Lung (tissue), 12 donors: ENCODE results near the gene ITGA1. TPM values are rescaled to one million over a fixed set of nuclear protein-coding genes. Genes with fewer than 3 reads are reported as not detected.

Experiments
- ATAC-seq: fragments of 200-7000 bp; cut with Tn5 transposase; one replicate; pipeline ENCODE4 v1.9.1; 2020; ENCODE audit warnings: moderate number of reproducible peaks; ENCODE audit not compliant: insufficient read depth, low FRiP score
- DNase-seq, 3 donors: peaks; one replicate each; pipeline ENCODE4 v3.0.0-alpha.2; 2013 to 2017
- H3K27ac ChIP-seq, 2 donors: one replicate each; pipeline ENCODE4 v1.5.1; 2013; ENCODE audit warnings: mild to moderate bottlenecking in 2 of 2, moderate library complexity in 2 of 2, control low read depth in 1 of 2, inconsistent platforms in 1 of 2, low read depth in 1 of 2, low read length in 1 of 2
- H3K27me3 ChIP-seq, 3 donors: one replicate each; pipeline ENCODE4 v1.5.1; 2013; ENCODE audit warnings: low read length in 2 of 3; ENCODE audit not compliant: control insufficient read depth in 3 of 3, insufficient read depth in 3 of 3
- H3K36me3 ChIP-seq, 4 donors: one replicate each; pipeline ENCODE4 v1.5.1; 2013; ENCODE audit warnings: low read length in 4 of 4, mild to moderate bottlenecking in 1 of 4, moderate library complexity in 1 of 4; ENCODE audit not compliant: control insufficient read depth in 4 of 4, insufficient read depth in 4 of 4
- H3K4me1 ChIP-seq, 5 donors: one replicate each; pipeline ENCODE4 v1.5.1; 2013; ENCODE audit warnings: low read length in 5 of 5, mild to moderate bottlenecking in 2 of 5, moderate library complexity in 1 of 5; ENCODE audit not compliant: control insufficient read depth in 5 of 5, insufficient read depth in 5 of 5
- H3K4me3 ChIP-seq: one replicate; pipeline ENCODE4 v1.5.1; 2013; ENCODE audit warnings: mild to moderate bottlenecking, control low read depth, moderate library complexity
- H3K9ac ChIP-seq, 2 donors: one replicate each; pipeline ENCODE4 v1.5.1; 2013; ENCODE audit warnings: low read length in 2 of 2, control low read depth in 1 of 2; ENCODE audit not compliant: insufficient read depth in 1 of 2
- H3K9me3 ChIP-seq, 4 donors: one replicate each; pipeline ENCODE4 v1.5.1; 2013; ENCODE audit warnings: low read length in 3 of 4, mild to moderate bottlenecking in 1 of 4, moderate library complexity in 1 of 4; ENCODE audit not compliant: control insufficient read depth in 4 of 4, insufficient read depth in 3 of 4
- CTCF ChIP-seq: IDR thresholded peaks from 2 replicates; pipeline ENCODE4 v1.5.1; 2012; ENCODE audit warnings: mild to moderate bottlenecking; ENCODE audit errors: control extremely low read depth, extremely low read depth
- WGBS, 2 donors: extraction: QIAGEN DNeasy Blood & Tissue Kit; methylation state at CpG; one replicate each; pipeline ENCODE4 v1.1.7; 2013; 5-methylcytosine and 5-hydroxymethylcytosine counted together
- polyA plus RNA-seq, 2 donors: library from polyadenylated mRNA; stranded (reverse); fragments of 200-250 nt; gene quantifications; one replicate each; pipeline ENCODE4 v1.2.1, GENCODE V29; 2013
- total RNA-seq, 2 donors: library from RNA; depleted of rRNA in 1 of 2; stranded (reverse); fragments of >200 nt in 1 of 2; gene quantifications; one replicate each; pipeline ENCODE4 v1.2.1, GENCODE V29; 2014 to 2021
- donor health status: control.
- donor health status: control.
- donor health status: Bipolar disorder and iron deficiency.
- donor health status: healthy.
- donor health status: DM: yes; HTN: yes; CAD: no.

Gene ITGA1
- total and polyA plus RNA-seq, 4 donors, result 8.8 to 119 (median 47.6) TPM

- 61 to 63% methylated on average over 4 of the region's 4 CpGs for WGBS, 2 donors
- H3K4me3 ChIP-seq, result no peak overlapping the region
These were observed 10.5 kb upstream of the ITGA1 start for GRCh38 chr5:52777186-52777585.

GRCh38 chr5:52778781-52779180 is 8.9 kb upstream of the ITGA1 start:
- Histone ChIP-seq H3K4me3 (no peak overlapping the region), H3K36me3 (no peaks in the 10 kb centered on the region), H3K9ac (no peak overlapping the region), H3K9me3 (no peaks in the 10 kb centered on the region), H3K27ac (no peak overlapping the region), H3K4me1 (no peaks in the 10 kb centered on the region), H3K27me3 (no peaks in the 10 kb centered on the region)
- 58 to 62% methylated on average over 1 of the region's 1 CpG for whole genome bisulfite sequencing, 2 donors
- no peak for TF ChIP-seq CTCF
- no peak for ATAC-seq
- DNase-seq, result no peak

More at GRCh38 chr5:52777186-52777585, 10.5 kb upstream of the ITGA1 start:
- Histone ChIP-seq H3K36me3 (no peaks in the 10 kb centered on the region), H3K9ac (no peak overlapping the region), H3K27me3 (no peaks in the 10 kb centered on the region), H3K9me3 (no peaks in the 10 kb centered on the region), H3K27ac (no peak overlapping the region), H3K4me1 (no peaks in the 10 kb centered on the region)
- DNase-seq (no peak), ATAC-seq (no peak)
- no peak for TF ChIP-seq CTCF

- Histone ChIP-seq H3K9me3 (no peaks in the 10 kb centered on the region), H3K4me1 (no peaks in the 10 kb centered on the region), H3K27ac (no peak overlapping the region), H3K27me3 (no peaks in the 10 kb centered on the region), H3K9ac (no peak overlapping the region), H3K36me3 (no peaks in the 10 kb centered on the region), H3K4me3 (no peak overlapping the region)
- ATAC-seq (no peak), DNase-seq (no peak)
- TF ChIP-seq CTCF, result no peak
These were observed 8.5 kb upstream of the ITGA1 start for GRCh38 chr5:52779213-52779612.

GRCh38 chr5:52783226-52783959 is 4.3 kb upstream of the ITGA1 start:
- peaks cover 0 to 12% (median 1%) of the 10 kb centered on the region in 5 donors for H3K4me1 ChIP-seq
- H3K4me3 ChIP-seq, result no peak overlapping the region
- 36 to 59% methylated on average over 2 of the region's 2 CpGs for WGBS, 2 donors
- no peaks in the 10 kb centered on the region for H3K9me3 ChIP-seq
- H3K9ac ChIP-seq, result no peak overlapping the region
- H3K36me3 ChIP-seq, result no peaks in the 10 kb centered on the region
- H3K27ac ChIP-seq, result no peak overlapping the region
- no peaks in the 10 kb centered on the region for H3K27me3 ChIP-seq
- ATAC-seq (no peak), DNase-seq (no peak)
- TF ChIP-seq CTCF, result no peak
